ENCODE data around the gene APBA1. TPM values are rescaled to one million over a fixed set of nuclear protein-coding genes. Genes with fewer than 3 reads are reported as not detected.

APBA1 gene
- total and polyA plus RNA-seq, 2 of the 4 experiments (the other 2 are of a cell fraction), result 3.8 to 5.1 TPM

DNA sequence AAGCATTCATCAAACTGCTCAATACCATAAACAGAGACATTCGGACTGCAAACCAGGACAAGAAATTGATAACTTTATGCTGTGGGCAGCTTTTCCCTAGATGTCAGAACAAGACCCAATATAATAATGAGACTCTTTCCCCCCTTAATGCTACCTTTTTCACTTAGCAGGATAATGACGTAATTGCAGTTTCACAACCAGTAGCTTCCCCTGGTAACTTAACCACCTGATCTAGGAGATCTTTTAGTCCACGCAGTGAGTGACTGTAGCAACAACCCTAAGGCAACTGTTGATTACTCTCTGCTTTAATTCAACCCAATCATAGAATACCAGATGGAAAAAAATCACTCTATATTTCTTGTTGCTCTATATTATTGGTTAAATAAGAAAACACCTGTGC, 56.3 kb downstream of the APBA1 start:
- CTCF ChIA-PET, result interaction anchor here (1.1 kb wide), 1 partner anchor 194 kb away, joined by 3 read pairs; no protein-coding TSS in a partner anchor
- no peak overlapping the region for H2BK15ac ChIP-seq (ENCODE audit: low read depth, low read length)
- no TSS peak for BruUV-seq (replicated peaks)
- H3K4me2 ChIP-seq (ENCODE audit: low read depth, low read length), result no peak overlapping the region
- no peak overlapping the region for H3K14ac ChIP-seq (replicated peaks; ENCODE audit: low read depth, low read length)
- no peak for DNase-seq
- TF ChIP-seq CEBPB (IDR thresholded peaks at IDR 0.05; ENCODE audit: low read depth, low read length) (no peak), NFE2L2 (IDR thresholded peaks at IDR 0.05; ENCODE audit: low read depth, low read length) (no peak), CHD1 (IDR thresholded peaks at IDR 0.05; ENCODE audit: low read depth, low read length) (no peak), POLR2A (IDR thresholded peaks at IDR 0.05; ENCODE audit: low read depth, low read length) (no peak), ELK1 (IDR thresholded peaks at IDR 0.05; ENCODE audit: borderline replicate concordance, low read depth, low read length) (no peak), SMC3 (IDR thresholded peaks at IDR 0.05; ENCODE audit: low read depth, low read length) (no peak), MAFK (IDR thresholded peaks at IDR 0.05; ENCODE audit: low read depth, low read length) (no peak), MXI1 (IDR thresholded peaks at IDR 0.05; ENCODE audit: borderline replicate concordance, low read depth, low read length) (no peak), BHLHE40 (IDR thresholded peaks at IDR 0.05; ENCODE audit: low read depth, low read length) (no peak), RAD21 (IDR thresholded peaks at IDR 0.05; ENCODE audit: low read length) (no peak), MAZ (IDR thresholded peaks at IDR 0.05; ENCODE audit: borderline replicate concordance, low read depth, low read length) (no peak), FOS (IDR thresholded peaks at IDR 0.05; ENCODE audit: low read depth, low read length) (no peak), RFX5 (IDR thresholded peaks at IDR 0.05; ENCODE audit: low read depth, low read length) (no peak), RCOR1 (IDR thresholded peaks at IDR 0.05; ENCODE audit: insufficient replicate concordance, low read length) (no peak), CTCF (conservative IDR thresholded peaks at IDR 0.05; ENCODE audit: low read depth, low read length) (no peak)
- TF ChIP-seq, protein P1, sequence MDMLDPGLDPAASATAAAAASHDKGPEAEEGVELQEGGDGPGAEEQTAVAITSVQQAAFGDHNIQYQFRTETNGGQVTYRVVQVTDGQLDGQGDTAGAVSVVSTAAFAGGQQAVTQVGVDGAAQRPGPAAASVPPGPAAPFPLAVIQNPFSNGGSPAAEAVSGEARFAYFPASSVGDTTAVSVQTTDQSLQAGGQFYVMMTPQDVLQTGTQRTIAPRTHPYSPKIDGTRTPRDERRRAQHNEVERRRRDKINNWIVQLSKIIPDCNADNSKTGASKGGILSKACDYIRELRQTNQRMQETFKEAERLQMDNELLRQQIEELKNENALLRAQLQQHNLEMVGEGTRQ (IDR thresholded peaks at IDR 0.05; ENCODE audit: low read depth, low read length), result no peak
- no peak overlapping the region for H2AK5ac ChIP-seq (ENCODE audit: low read depth, low read length)
- no peaks in the 10 kb centered on the region for H3K9me3 ChIP-seq (ENCODE audit: control insufficient read depth, insufficient read depth, low read length)
- WGBS, 2 experiments (ENCODE audit: extremely low coverage in 2 of 2, insufficient read length in 1 of 2), result 89% methylated on average over 1 of the region's 3 CpGs; no CpG with 5 or more reads in 1 of the 2 experiments
- peaks cover 2% of the 10 kb centered on the region; the same call in 1 of the 2 replicates for H3K4me1 ChIP-seq (ENCODE audit: control insufficient read depth, insufficient read depth, low read length)
- no peaks in the 10 kb centered on the region; a peak in 1 of 4 replicates for H3K79me1 ChIP-seq (ENCODE audit: low read depth in 1 of 2, low read length in 2 of 2)
- H3K36me3 ChIP-seq (ENCODE audit: control insufficient read depth, insufficient read depth, low read length), result no peaks in the 10 kb centered on the region
- no peaks in the 10 kb centered on the region for H3K9me1 ChIP-seq (ENCODE audit: insufficient read depth, low read length)
- H3K23ac ChIP-seq (ENCODE audit: low read depth, low read length), result no peak overlapping the region
- no peak overlapping the region for H3K4me3 ChIP-seq (ENCODE audit: insufficient read depth, low read depth, low read length)
- in situ Hi-C loops (cut with MboI; ENCODE audit: low sequenced_read_pairs) (no loop called here), dilution Hi-C loops (cut with HindIII; ENCODE audit: low sequenced_read_pairs, unreplicated experiment) (no loop called here), intact Hi-C loops (cut with micrococcal nuclease) (no loop called here)
- POLR2A ChIA-PET (ENCODE audit: unreplicated experiment), result no interaction called here
- no peak overlapping the region for H2BK20ac ChIP-seq (ENCODE audit: low read depth, low read length)
- no peak overlapping the region for H4K91ac ChIP-seq (ENCODE audit: insufficient read depth, low read depth, low read length)
- ATAC-seq (ENCODE audit: low read depth), result no peak
- no peak overlapping the region for H3K9ac ChIP-seq (ENCODE audit: low read depth, low read length)
- no peak overlapping the region for H3K56ac ChIP-seq (ENCODE audit: extremely low read depth, insufficient read depth, low read length)
- H2AFZ ChIP-seq (replicated peaks; ENCODE audit: low read length, poor library complexity), result no peak overlapping the region
- H4K8ac ChIP-seq (ENCODE audit: low read depth in 2 of 2, low read length in 2 of 2), result no peak overlapping the region
- no peaks in the 10 kb centered on the region for H3K27me3 ChIP-seq (ENCODE audit: control insufficient read depth, insufficient read depth, low read length)
- H4K5ac ChIP-seq (ENCODE audit: low read depth, low read length), result no peak overlapping the region
- no peaks in the 10 kb centered on the region for H4K20me1 ChIP-seq (ENCODE audit: insufficient read depth, low read length)
- no peak overlapping the region for H3K27ac ChIP-seq (ENCODE audit: insufficient read depth, low read length)
- no peak overlapping the region for H2AK9ac ChIP-seq (replicated peaks; ENCODE audit: low read depth, low read length, poor library complexity)
- no peak overlapping the region for H3K18ac ChIP-seq (ENCODE audit: low read depth, low read length)
- no peak overlapping the region for H2BK5ac ChIP-seq (ENCODE audit: low read depth, low read length, poor library complexity, severe bottlenecking)
- no peak overlapping the region for H2BK120ac ChIP-seq (ENCODE audit: low read depth, low read length)
- H3K4ac ChIP-seq (ENCODE audit: low read depth, low read length), result no peak overlapping the region

Measured in IMR-90 (cell line).